GM12878 (cell line): ENCODE measurements around the gene MTTP. TPM values are rescaled to one million over a fixed set of nuclear protein-coding genes. Genes with fewer than 3 reads are reported as not detected.

Experiments used
- ATAC-seq: fragments of 200-7000 bp; cut with Tn5 transposase; 3 replicates; pipeline ENCODE4 v1.9.1; 2020; ENCODE audit warnings: mild to moderate bottlenecking, moderate library complexity
- BruUV-seq: library from RNA; stranded (reverse); fragments of 400-500 nt; replicated peaks from 2 replicates; lab custom pipeline; 2021; lab: Mats Ljungman, UMichigan
- CTCF ChIA-PET: fragments of 300-600 bp; sonication (Branson Sonifier 250); formaldehyde crosslinking; extraction: SDS; loops from one replicate; lab custom pipeline; 2021; ENCODE audit warnings: inconsistent platforms; lab: Yijun Ruan, JAX
- POLR2A ChIA-PET: fragments of 350-600 bp; formaldehyde crosslinking; extraction: SDS; loops from one replicate; lab custom pipeline; 2021; ENCODE audit warnings: inconsistent platforms; lab: Charles Lee
- RAD21 ChIA-PET: fragments of 300-600 bp; sonication (Branson Sonifier 250); formaldehyde crosslinking; loops from one replicate; lab custom pipeline; 2023; ENCODE audit warnings: antibody characterized with exemption; ENCODE audit not compliant: unreplicated experiment; lab: Charles Lee
- SMC1A ChIA-PET: fragments of 300-600 bp; sonication (Branson Sonifier 250); formaldehyde crosslinking; loops from one replicate; lab custom pipeline; 2023; ENCODE audit not compliant: unreplicated experiment, uncharacterized antibody; lab: Charles Lee
- DNase-seq: peaks from one replicate; pipeline ENCODE4 v3.0.0-alpha.2; 2011; ENCODE audit warnings: low read depth, low spot score
- FAIRE-seq: peaks from 3 replicates; lab custom pipeline; 2011; peaks lifted over from hg19 to GRCh38; lab: Jason Lieb, UNC
- H2AFZ ChIP-seq: 2 replicates; pipeline ENCODE4 v1.6.0; 2011; ENCODE audit warnings: low read depth, low read length, control low read depth; ENCODE audit not compliant: control insufficient read depth
- H3K27ac ChIP-seq: 2 replicates; pipeline ENCODE4 v1.5.1; 2011; ENCODE audit warnings: control low read depth; ENCODE audit not compliant: control insufficient read depth, insufficient read depth
- H3K27me3 ChIP-seq, 2 experiments: replicated peaks in 1 of 2; 2 replicates each; pipeline versions ENCODE4 v1.6.0 to v1.6.1; 2011; ENCODE audit warnings: low read length in 1 of 2; ENCODE audit not compliant: control insufficient read depth in 2 of 2, insufficient read depth in 2 of 2
- H3K36me3 ChIP-seq, 2 experiments: 2 replicates each; pipeline ENCODE4 v1.5.1; 2011; ENCODE audit warnings: low read length in 1 of 2; ENCODE audit not compliant: control insufficient read depth in 2 of 2, insufficient read depth in 2 of 2
- H3K4me1 ChIP-seq: 2 replicates; pipeline ENCODE4 v1.6.1; 2011; ENCODE audit warnings: mild to moderate bottlenecking, low read length, moderate library complexity, mixed read lengths; ENCODE audit not compliant: control insufficient read depth, insufficient read depth
- H3K4me2 ChIP-seq: 2 replicates; pipeline ENCODE4 v1.6.0; 2011; ENCODE audit warnings: control low read depth; ENCODE audit not compliant: control insufficient read depth, insufficient read depth
- H3K4me3 ChIP-seq: fragments of 200-600 bp; sonication (generic); 2 replicates; pipeline ENCODE4 v1.5.1; 2016
- H3K79me2 ChIP-seq: 2 replicates; pipeline ENCODE4 v1.6.0; 2011; ENCODE audit warnings: low read length; ENCODE audit not compliant: control insufficient read depth, insufficient read depth
- H3K9ac ChIP-seq: 2 replicates; pipeline ENCODE4 v1.8.0; 2011; ENCODE audit warnings: low read length, control low read depth, mixed read lengths; ENCODE audit not compliant: control insufficient read depth, insufficient read depth
- H3K9me3 ChIP-seq: replicated peaks from 3 replicates; pipeline ENCODE4 v1.5.1; 2011; ENCODE audit warnings: mild to moderate bottlenecking, low read length; ENCODE audit not compliant: control insufficient read depth, insufficient read depth
- H4K20me1 ChIP-seq: 2 replicates; pipeline ENCODE4 v1.6.0; 2011; ENCODE audit not compliant: control insufficient read depth, insufficient read depth
- ATF2 ChIP-seq: IDR thresholded peaks from 2 replicates; pipeline ENCODE4 v1.6.1; 2012; ENCODE audit warnings: low read length, inconsistent platforms
- FOXK2 ChIP-seq: fragments of 450-650 bp; IDR thresholded peaks from 2 replicates; pipeline ENCODE4 v1.6.1; 2017; ENCODE audit warnings: mild to moderate bottlenecking, moderate library complexity
- JUND ChIP-seq: IDR thresholded peaks from 2 replicates; pipeline ENCODE4 v1.6.1; 2012; ENCODE audit warnings: low read depth, mild to moderate bottlenecking, low read length, improper control_type of control experiment, moderate library complexity
- KAT2A ChIP-seq: conservative IDR thresholded peaks from 2 replicates; pipeline ENCODE4 v1.6.1; 2011; ENCODE audit warnings: low read depth, low read length; ENCODE audit not compliant: control insufficient read depth
- PML ChIP-seq: IDR thresholded peaks from 2 replicates; pipeline ENCODE4 v1.6.1; 2012; ENCODE audit warnings: low read length, inconsistent platforms
- PRDM15 ChIP-seq: fragments of 450-650 bp; formaldehyde crosslinking; IDR thresholded peaks from 2 replicates; pipeline ENCODE4 v1.4.0; 2020; ENCODE audit warnings: mild to moderate bottlenecking, moderate library complexity
- RAD51 ChIP-seq: fragments of 450-650 bp; IDR thresholded peaks from 2 replicates; pipeline ENCODE4 v1.6.1; 2016; ENCODE audit warnings: moderate library complexity, mild to moderate bottlenecking, inconsistent platforms
- SRF ChIP-seq, 2 experiments: IDR thresholded peaks; 2 replicates each; pipeline ENCODE4 v1.6.1; 2011; ENCODE audit warnings: low read depth in 2 of 2, low read length in 2 of 2, mild to moderate bottlenecking in 1 of 2, moderate library complexity in 1 of 2
- YY1 ChIP-seq: IDR thresholded peaks from 2 replicates; pipeline ENCODE4 v1.6.1; 2011; ENCODE audit warnings: low read depth, mild to moderate bottlenecking, low read length
- WGBS: methylation state at CpG from one replicate; pipeline ENCODE4 v1.1.6; 2016; ENCODE audit warnings: low lambda C conversion rate; ENCODE audit not compliant: insufficient replicate concordance, insufficient coverage; ENCODE audit errors: missing lambda C conversion rate; 5-methylcytosine and 5-hydroxymethylcytosine counted together
- in situ Hi-C: fragments of 300-500 bp; cut with MboI; formaldehyde crosslinking; loops from 9 replicates; pipeline ENCODE4 v1.14.3; 2018; ENCODE audit warnings: mixed read lengths
- intact Hi-C: fragments of 100-400 bp; cut with micrococcal nuclease; formaldehyde crosslinking; loops from one replicate; pipeline ENCODE4 v1.14.2; 2022; ENCODE audit not compliant: unreplicated experiment
- polyA plus RNA-seq, 11 experiments: library from polyadenylated mRNA; depleted of rRNA in 4 of 11; unstranded in 6 of 11; stranded (reverse) in 5 of 11; fragments of >200 nt; fragmentation: Nextera tagmentation in 4 of 11; fragmentation: Illumina TruSeq in 1 of 11; extraction: Ambion mirVana in 4 of 11; extraction: Trizol in 1 of 11; gene quantifications; 1 replicate in 1 of 11; 2 replicates in 10 of 11; pipeline versions ENCODE4 v1.2.1 to v1.2.3, GENCODE V29; 2011 to 2016; ENCODE audit warnings: inconsistent platforms in 2 of 11, missing spikeins in 2 of 11, low read depth in 1 of 11
- total RNA-seq, 4 experiments: library from RNA; depleted of rRNA in 3 of 4; stranded (reverse); fragments of >200 nt in 3 of 4; fragmentation: Illumina TruSeq in 1 of 4; extraction: Trizol in 1 of 4; gene quantifications; 2 replicates each; pipeline versions ENCODE4 v1.2.1 to v1.2.3, GENCODE V29; 2013 to 2021
- TF ChIP-seq, protein P1 (sequence below): fragments of 450-650 bp; IDR thresholded peaks from 2 replicates; pipeline ENCODE4 v1.6.1; 2017; ENCODE audit warnings: mild to moderate bottlenecking, low read depth, inconsistent platforms; ENCODE audit not compliant: poor library complexity, severe bottlenecking
- TF ChIP-seq, protein P2 (sequence below): IDR thresholded peaks from 2 replicates; pipeline ENCODE4 v1.6.1; 2011; ENCODE audit warnings: low read depth, mild to moderate bottlenecking, low read length, moderate library complexity, borderline replicate concordance; ENCODE audit errors: extremely low read depth
- TF ChIP-seq, protein P3 (sequence below), 3 experiments: IDR thresholded peaks in 2 of 3; conservative IDR thresholded peaks in 1 of 3; 2 replicates each; pipeline ENCODE4 v1.5.1; 2011; ENCODE audit warnings: low read depth in 3 of 3, low read length in 3 of 3, mild to moderate bottlenecking in 3 of 3, control low read depth in 2 of 3, moderate library complexity in 2 of 3, inconsistent platforms in 1 of 3, mixed read lengths in 1 of 3; ENCODE audit not compliant: control insufficient read depth in 2 of 3, insufficient read depth in 1 of 3; ENCODE audit errors: extremely low read depth in 1 of 3

The MTTP gene
- total and polyA plus RNA-seq, 10 of the 15 experiments (the other 5 are each of a cell fraction or from before 2014, with no cell fraction given): 0.08 to 2.2 (median 0.21) TPM; not detected in 1

GRCh38 chr4:99610605-99611175 lies 36.1 kb downstream of the MTTP start:
- Histone ChIP-seq H3K4me3 (no peak overlapping the region), H3K27me3 (no peaks in the 10 kb centered on the region), H2AFZ (no peak overlapping the region), H3K27ac (no peak overlapping the region), H3K4me1 (no peaks in the 10 kb centered on the region), H3K79me2 (no peaks in the 10 kb centered on the region), H3K4me2 (no peak overlapping the region), H4K20me1 (no peaks in the 10 kb centered on the region), H3K36me3 (no peaks in the 10 kb centered on the region), H3K9me3 (no peaks in the 10 kb centered on the region), H3K9ac (no peak overlapping the region)
- intact Hi-C loops (no loop called here), in situ Hi-C loops (no loop called here)
- FAIRE-seq (no peak), ATAC-seq (no peak), DNase-seq (no peak)
- ChIA-PET CTCF (no interaction called here), POLR2A (no interaction called here), RAD21 (interaction anchor here (0.6 kb wide), 1 partner anchor 59 kb away, joined by 3 read pairs; no protein-coding TSS in a partner anchor), SMC1A (no interaction called here)
- 40% methylated on average over 5 of the region's 5 CpGs for WGBS
- BruUV-seq: no TSS peak
- TF ChIP-seq, protein P1, sequence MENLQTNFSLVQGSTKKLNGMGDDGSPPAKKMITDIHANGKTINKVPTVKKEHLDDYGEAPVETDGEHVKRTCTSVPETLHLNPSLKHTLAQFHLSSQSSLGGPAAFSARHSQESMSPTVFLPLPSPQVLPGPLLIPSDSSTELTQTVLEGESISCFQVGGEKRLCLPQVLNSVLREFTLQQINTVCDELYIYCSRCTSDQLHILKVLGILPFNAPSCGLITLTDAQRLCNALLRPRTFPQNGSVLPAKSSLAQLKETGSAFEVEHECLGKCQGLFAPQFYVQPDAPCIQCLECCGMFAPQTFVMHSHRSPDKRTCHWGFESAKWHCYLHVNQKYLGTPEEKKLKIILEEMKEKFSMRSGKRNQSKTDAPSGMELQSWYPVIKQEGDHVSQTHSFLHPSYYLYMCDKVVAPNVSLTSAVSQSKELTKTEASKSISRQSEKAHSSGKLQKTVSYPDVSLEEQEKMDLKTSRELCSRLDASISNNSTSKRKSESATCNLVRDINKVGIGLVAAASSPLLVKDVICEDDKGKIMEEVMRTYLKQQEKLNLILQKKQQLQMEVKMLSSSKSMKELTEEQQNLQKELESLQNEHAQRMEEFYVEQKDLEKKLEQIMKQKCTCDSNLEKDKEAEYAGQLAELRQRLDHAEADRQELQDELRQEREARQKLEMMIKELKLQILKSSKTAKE: no peak
- no peak for TF ChIP-seq YY1
- TF ChIP-seq, protein P2, sequence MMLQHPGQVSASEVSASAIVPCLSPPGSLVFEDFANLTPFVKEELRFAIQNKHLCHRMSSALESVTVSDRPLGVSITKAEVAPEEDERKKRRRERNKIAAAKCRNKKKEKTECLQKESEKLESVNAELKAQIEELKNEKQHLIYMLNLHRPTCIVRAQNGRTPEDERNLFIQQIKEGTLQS: no peak
- TF ChIP-seq JUND: no peak
- TF ChIP-seq PRDM15 (CRISPR knock-in tag): no peak
- no peak for TF ChIP-seq KAT2A
- TF ChIP-seq SRF (IDR thresholded peaks at IDR 0.05; ENCODE audit: low read depth in 2 of 2, low read length in 2 of 2): no peak
- TF ChIP-seq ATF2: no peak
- no peak for TF ChIP-seq FOXK2
- TF ChIP-seq PML: no peak
- TF ChIP-seq, protein P3, sequence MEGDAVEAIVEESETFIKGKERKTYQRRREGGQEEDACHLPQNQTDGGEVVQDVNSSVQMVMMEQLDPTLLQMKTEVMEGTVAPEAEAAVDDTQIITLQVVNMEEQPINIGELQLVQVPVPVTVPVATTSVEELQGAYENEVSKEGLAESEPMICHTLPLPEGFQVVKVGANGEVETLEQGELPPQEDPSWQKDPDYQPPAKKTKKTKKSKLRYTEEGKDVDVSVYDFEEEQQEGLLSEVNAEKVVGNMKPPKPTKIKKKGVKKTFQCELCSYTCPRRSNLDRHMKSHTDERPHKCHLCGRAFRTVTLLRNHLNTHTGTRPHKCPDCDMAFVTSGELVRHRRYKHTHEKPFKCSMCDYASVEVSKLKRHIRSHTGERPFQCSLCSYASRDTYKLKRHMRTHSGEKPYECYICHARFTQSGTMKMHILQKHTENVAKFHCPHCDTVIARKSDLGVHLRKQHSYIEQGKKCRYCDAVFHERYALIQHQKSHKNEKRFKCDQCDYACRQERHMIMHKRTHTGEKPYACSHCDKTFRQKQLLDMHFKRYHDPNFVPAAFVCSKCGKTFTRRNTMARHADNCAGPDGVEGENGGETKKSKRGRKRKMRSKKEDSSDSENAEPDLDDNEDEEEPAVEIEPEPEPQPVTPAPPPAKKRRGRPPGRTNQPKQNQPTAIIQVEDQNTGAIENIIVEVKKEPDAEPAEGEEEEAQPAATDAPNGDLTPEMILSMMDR (IDR thresholded peaks at IDR 0.05 in 2 of 3, conservative IDR thresholded peaks at IDR 0.05 in 1 of 3; ENCODE audit: control insufficient read depth in 2 of 3, extremely low read depth in 1 of 3, insufficient read depth in 1 of 3, low read depth in 3 of 3, low read length in 3 of 3): no peak
- no peak for TF ChIP-seq RAD51
